HEK293 (cell line): ENCODE measurements around the gene SULT1C3.

Experiments
- BCL11A ChIP-seq: fragments of 450-650 bp; formaldehyde crosslinking; IDR thresholded peaks from 2 replicates; pipeline ENCODE4 v1.5.1; 2016; ENCODE audit warnings: low read depth, missing biosample characterization, missing genetic modification characterization
- GLIS2 ChIP-seq: fragments of 450-650 bp; formaldehyde crosslinking; IDR thresholded peaks from 2 replicates; pipeline ENCODE4 v1.5.1; 2016; ENCODE audit warnings: missing biosample characterization, missing genetic modification characterization
- ZBTB20 ChIP-seq: fragments of 450-650 bp; formaldehyde crosslinking; IDR thresholded peaks from 2 replicates; pipeline ENCODE4 v1.5.1; 2016; ENCODE audit warnings: missing biosample characterization, missing genetic modification characterization
- ZFP37 ChIP-seq: fragments of 450-650 bp; formaldehyde crosslinking; IDR thresholded peaks from 2 replicates; pipeline ENCODE4 v1.5.1; 2016; ENCODE audit warnings: missing biosample characterization, missing genetic modification characterization
- ZIC2 ChIP-seq: fragments of 450-650 bp; formaldehyde crosslinking; IDR thresholded peaks from 2 replicates; pipeline ENCODE4 v1.5.1; 2016; ENCODE audit warnings: missing biosample characterization, missing genetic modification characterization
- ZNF274 ChIP-seq, 2 experiments: fragments of 200-500 bp in 1 of 2; fragments of 450-650 bp in 1 of 2; sonication (Bioruptor generic) in 1 of 2; formaldehyde crosslinking in 1 of 2; IDR thresholded peaks; 2 replicates each; pipeline versions ENCODE4 v1.5.1 to v1.6.1; 2014 to 2016; ENCODE audit warnings: borderline replicate concordance in 1 of 2, inconsistent platforms in 1 of 2, low read length in 1 of 2, missing biosample characterization in 1 of 2, missing genetic modification characterization in 1 of 2
- ZNF394 ChIP-seq: fragments of 450-650 bp; formaldehyde crosslinking; IDR thresholded peaks from 2 replicates; pipeline ENCODE4 v1.5.1; 2016; ENCODE audit warnings: missing biosample characterization, missing genetic modification characterization, mild to moderate bottlenecking, moderate library complexity, borderline replicate concordance
- ZNF791 ChIP-seq: fragments of 450-650 bp; formaldehyde crosslinking; IDR thresholded peaks from 2 replicates; pipeline ENCODE4 v1.5.1; 2016; ENCODE audit warnings: missing biosample characterization, missing genetic modification characterization
- TF ChIP-seq, protein P1 (sequence below): sonication (generic); formaldehyde crosslinking; IDR thresholded peaks from 2 replicates; pipeline ENCODE4 v1.8.1; 2022; ENCODE audit warnings: mild to moderate bottlenecking, moderate library complexity, missing genetic modification reagents
- TF ChIP-seq, protein P2 (sequence below): fragments of 450-650 bp; formaldehyde crosslinking; IDR thresholded peaks from 2 replicates; pipeline ENCODE4 v1.5.1; 2016; ENCODE audit warnings: missing biosample characterization, missing genetic modification characterization

DNA sequence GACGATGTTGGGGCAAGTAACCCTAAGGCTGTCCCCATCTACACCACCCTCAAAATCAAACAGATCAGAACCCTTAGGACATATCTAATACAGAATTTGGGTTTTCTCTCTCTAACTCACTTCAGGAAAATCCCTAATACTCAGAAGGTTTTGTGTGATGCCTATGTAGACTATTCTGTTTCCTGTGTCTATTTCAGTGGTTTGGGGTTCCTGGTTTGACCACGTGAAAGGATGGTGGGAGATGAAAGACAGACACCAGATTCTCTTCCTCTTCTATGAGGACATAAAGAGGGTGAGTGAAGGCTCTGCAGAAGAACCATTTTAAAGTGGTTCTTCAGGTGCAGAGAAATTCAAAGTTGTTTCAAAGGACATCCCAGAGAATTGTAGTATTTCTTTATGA lies 65.2 kb downstream of the SULT1C3 start:
- TF ChIP-seq, protein P1, sequence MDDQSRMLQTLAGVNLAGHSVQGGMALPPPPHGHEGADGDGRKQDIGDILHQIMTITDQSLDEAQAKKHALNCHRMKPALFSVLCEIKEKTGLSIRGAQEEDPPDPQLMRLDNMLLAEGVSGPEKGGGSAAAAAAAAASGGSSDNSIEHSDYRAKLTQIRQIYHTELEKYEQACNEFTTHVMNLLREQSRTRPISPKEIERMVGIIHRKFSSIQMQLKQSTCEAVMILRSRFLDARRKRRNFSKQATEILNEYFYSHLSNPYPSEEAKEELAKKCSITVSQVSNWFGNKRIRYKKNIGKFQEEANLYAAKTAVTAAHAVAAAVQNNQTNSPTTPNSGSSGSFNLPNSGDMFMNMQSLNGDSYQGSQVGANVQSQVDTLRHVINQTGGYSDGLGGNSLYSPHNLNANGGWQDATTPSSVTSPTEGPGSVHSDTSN (CRISPR knock-in tag), result no peak
- TF ChIP-seq ZNF274 (IDR thresholded peaks at IDR 0.05; ENCODE audit: low read length), result no peak
- no peak for TF ChIP-seq ZNF274 (tag by site-specific recombination; IDR thresholded peaks at IDR 0.05; ENCODE audit: borderline replicate concordance)
- TF ChIP-seq GLIS2 (tag by site-specific recombination), result no peak
- TF ChIP-seq, protein P2, sequence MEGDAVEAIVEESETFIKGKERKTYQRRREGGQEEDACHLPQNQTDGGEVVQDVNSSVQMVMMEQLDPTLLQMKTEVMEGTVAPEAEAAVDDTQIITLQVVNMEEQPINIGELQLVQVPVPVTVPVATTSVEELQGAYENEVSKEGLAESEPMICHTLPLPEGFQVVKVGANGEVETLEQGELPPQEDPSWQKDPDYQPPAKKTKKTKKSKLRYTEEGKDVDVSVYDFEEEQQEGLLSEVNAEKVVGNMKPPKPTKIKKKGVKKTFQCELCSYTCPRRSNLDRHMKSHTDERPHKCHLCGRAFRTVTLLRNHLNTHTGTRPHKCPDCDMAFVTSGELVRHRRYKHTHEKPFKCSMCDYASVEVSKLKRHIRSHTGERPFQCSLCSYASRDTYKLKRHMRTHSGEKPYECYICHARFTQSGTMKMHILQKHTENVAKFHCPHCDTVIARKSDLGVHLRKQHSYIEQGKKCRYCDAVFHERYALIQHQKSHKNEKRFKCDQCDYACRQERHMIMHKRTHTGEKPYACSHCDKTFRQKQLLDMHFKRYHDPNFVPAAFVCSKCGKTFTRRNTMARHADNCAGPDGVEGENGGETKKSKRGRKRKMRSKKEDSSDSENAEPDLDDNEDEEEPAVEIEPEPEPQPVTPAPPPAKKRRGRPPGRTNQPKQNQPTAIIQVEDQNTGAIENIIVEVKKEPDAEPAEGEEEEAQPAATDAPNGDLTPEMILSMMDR (tag by site-specific recombination), result no peak
- no peak for TF ChIP-seq ZNF394
- no peak for TF ChIP-seq ZNF791 (tag by site-specific recombination)
- TF ChIP-seq ZFP37 (tag by site-specific recombination), result no peak
- no peak for TF ChIP-seq ZIC2 (tag by site-specific recombination)
- no peak for TF ChIP-seq ZBTB20
- TF ChIP-seq BCL11A (tag by site-specific recombination), result no peak
